GM19025 (cell line): ENCODE data around the gene CHD2.
A peak's percentile ranks its signal among the peaks of the same experiment; 100 is the strongest.

Source experiments
- ATAC-seq: cut with Tn5 transposase; IDR thresholded peaks from one replicate; pipeline ENCODE4 v1.9.1; 2021; ENCODE audit warnings: mild to moderate bottlenecking, low read depth, moderate library complexity; ENCODE audit not compliant: unreplicated experiment

The CHD2 gene

GRCh38 chr15:92952458-92952850 lies 52.3 kb downstream of the CHD2 start:
- no peak for ATAC-seq

GRCh38 chr15:92953566-92953965 lies 53.4 kb downstream of the CHD2 start:
- no peak for ATAC-seq

- ATAC-seq, result no peak
These were observed 53.9 kb downstream of the CHD2 start for GRCh38 chr15:92954002-92954401.

GRCh38 chr15:92954578-92954977 lies 54.5 kb downstream of the CHD2 start:
- no peak for ATAC-seq

- ATAC-seq, result no peak
These were observed 55.6 kb downstream of the CHD2 start for GRCh38 chr15:92955706-92956105.

- no peak for ATAC-seq
These were observed 58.0 kb downstream of the CHD2 start for GRCh38 chr15:92958105-92958504.

- ATAC-seq, result no peak
These were observed 59.1 kb downstream of the CHD2 start for GRCh38 chr15:92959219-92959618.

- no peak for ATAC-seq
These were observed 61.0 kb downstream of the CHD2 start for GRCh38 chr15:92960996-92961681.

GRCh38 chr15:92962914-92963313 lies 62.8 kb downstream of the CHD2 start:
- no peak for ATAC-seq

- no peak for ATAC-seq
These were observed 63.7 kb downstream of the CHD2 start for GRCh38 chr15:92963794-92964193.

GRCh38 chr15:92968926-92969651 lies 69.0 kb downstream of the CHD2 start:
- ATAC-seq, result no peak

GRCh38 chr15:92970656-92971055 lies 70.5 kb downstream of the CHD2 start:
- no peak for ATAC-seq

GRCh38 chr15:92971081-92971480 lies 71.0 kb downstream of the CHD2 start:
- no peak for ATAC-seq

GRCh38 chr15:92971713-92972112 lies 71.6 kb downstream of the CHD2 start:
- no peak for ATAC-seq

GRCh38 chr15:92974183-92974915 lies 74.2 kb downstream of the CHD2 start:
- ATAC-seq, result no peak

- no peak for ATAC-seq
These were observed 79.0 kb downstream of the CHD2 start for GRCh38 chr15:92979011-92979701.

- no peak for ATAC-seq
These were observed 81.2 kb downstream of the CHD2 start for GRCh38 chr15:92981333-92981732.

GRCh38 chr15:92984161-92984560 lies 84.0 kb downstream of the CHD2 start:
- no peak for ATAC-seq

GRCh38 chr15:92989470-92989869 lies 89.3 kb downstream of the CHD2 start:
- peak; percentile 48 for ATAC-seq

- ATAC-seq, result no peak
These were observed 89.9 kb downstream of the CHD2 start for GRCh38 chr15:92990031-92990430.

- ATAC-seq, result no peak
These were observed 92.6 kb downstream of the CHD2 start for GRCh38 chr15:92992720-92993119.
